GM18508 (cell line): ENCODE results near the gene SERGEF.

Experiments used
- ATAC-seq: cut with Tn5 transposase; IDR thresholded peaks from one replicate; pipeline ENCODE4 v1.9.1; 2021; ENCODE audit warnings: moderate number of reproducible peaks; ENCODE audit not compliant: insufficient read depth, unreplicated experiment

The SERGEF gene

GRCh38 chr11:17775507-17776211 is 237.2 kb downstream of the SERGEF start:
- no peak for ATAC-seq

GRCh38 chr11:17775035-17775348 is 237.9 kb downstream of the SERGEF start:
- ATAC-seq: no peak

GRCh38 chr11:17774232-17775034 is 238.4 kb downstream of the SERGEF start:
- no peak for ATAC-seq

GRCh38 chr11:17773674-17774073 is 239.2 kb downstream of the SERGEF start:
- ATAC-seq: no peak

GRCh38 chr11:17772704-17773600 is 239.9 kb downstream of the SERGEF start:
- ATAC-seq: no peak

- ATAC-seq: no peak
Measured at GRCh38 chr11:17771841-17772401, 240.9 kb downstream of the SERGEF start.

GRCh38 chr11:17771415-17771814 is 241.4 kb downstream of the SERGEF start:
- ATAC-seq: no peak

- no peak for ATAC-seq
Measured at GRCh38 chr11:17770917-17771316, 241.9 kb downstream of the SERGEF start.

GRCh38 chr11:17770048-17770652 is 242.7 kb downstream of the SERGEF start:
- ATAC-seq: no peak

GRCh38 chr11:17769218-17769617 is 243.6 kb downstream of the SERGEF start:
- no peak for ATAC-seq

GRCh38 chr11:17768547-17768946 is 244.3 kb downstream of the SERGEF start:
- no peak for ATAC-seq

- no peak for ATAC-seq
Measured at GRCh38 chr11:17767914-17768313, 244.9 kb downstream of the SERGEF start.

- no peak for ATAC-seq
Measured at GRCh38 chr11:17767301-17767885, 245.5 kb downstream of the SERGEF start.

- ATAC-seq: no peak
Measured at GRCh38 chr11:17766590-17766989, 246.3 kb downstream of the SERGEF start.

GRCh38 chr11:17766073-17766359 is 246.8 kb downstream of the SERGEF start:
- ATAC-seq: no peak

GRCh38 chr11:17765356-17766072 is 247.3 kb downstream of the SERGEF start:
- ATAC-seq: no peak

- no peak for ATAC-seq
Measured at GRCh38 chr11:17764446-17765218, 248.2 kb downstream of the SERGEF start.

GRCh38 chr11:17763703-17764102 is 249.1 kb downstream of the SERGEF start:
- no peak for ATAC-seq

- no peak for ATAC-seq
Measured at GRCh38 chr11:17763244-17763643, 249.6 kb downstream of the SERGEF start.
